Tibial nerve (tissue), 4 donors: Measurements from ENCODE around the gene GGT7. TPM values are rescaled to one million over a fixed set of nuclear protein-coding genes. Genes with fewer than 3 reads are reported as not detected.
A peak's percentile ranks its signal among the peaks of the same experiment; 100 is the strongest.

ENCODE experiments used
- DNase-seq, 2 donors: peaks; one replicate each; pipeline ENCODE4 v3.0.0-alpha.2; 2019; ENCODE audit warnings: low spot score in 2 of 2
- H3K27ac ChIP-seq, 4 donors: fragments of 200-600 bp; sonication (generic) in 3 of 4; one replicate each; pipeline ENCODE4 v1.5.1; 2017 to 2019; ENCODE audit warnings: mild to moderate bottlenecking in 1 of 4
- H3K27me3 ChIP-seq, 2 donors: fragments of 200-600 bp; sonication (generic) in 1 of 2; one replicate each; pipeline versions ENCODE4 v1.5.1 to v1.6.0; 2017 to 2019
- H3K36me3 ChIP-seq, 3 donors: fragments of 200-600 bp; sonication (generic); one replicate each; pipeline ENCODE4 v1.5.1; 2018 to 2019
- H3K4me1 ChIP-seq, 4 donors: fragments of 200-600 bp; sonication (generic) in 3 of 4; one replicate each; pipeline ENCODE4 v1.5.1; 2017 to 2019
- H3K4me3 ChIP-seq, 4 donors: fragments of 200-600 bp; sonication (generic) in 3 of 4; one replicate each; pipeline ENCODE4 v1.5.1; 2017 to 2019; ENCODE audit warnings: mild to moderate bottlenecking in 1 of 4, moderate library complexity in 1 of 4
- H3K9me3 ChIP-seq, 4 donors: fragments of 200-600 bp; sonication (generic) in 3 of 4; one replicate each; pipeline ENCODE4 v1.5.1; 2017 to 2019
- CTCF ChIP-seq, 5 experiments: fragments of 200-600 bp in 3 of 5; fragments of 450-650 bp in 2 of 5; sonication (generic) in 3 of 5; IDR thresholded peaks; one replicate each; pipeline ENCODE4 v1.5.1; 2016 to 2019; ENCODE audit warnings: antibody characterized with exemption in 5 of 5, mild to moderate bottlenecking in 3 of 5, moderate library complexity in 2 of 5
- EP300 ChIP-seq, 2 donors: sonication (generic); formaldehyde crosslinking; IDR thresholded peaks; one replicate each; pipeline ENCODE4 v1.6.1; 2017; ENCODE audit warnings: antibody characterized with exemption in 2 of 2, mild to moderate bottlenecking in 1 of 2
- POLR2A ChIP-seq, 2 donors: fragments of 450-650 bp; IDR thresholded peaks; one replicate each; pipeline ENCODE4 v1.6.1; 2017; ENCODE audit warnings: antibody characterized with exemption in 2 of 2, mild to moderate bottlenecking in 2 of 2, moderate library complexity in 2 of 2
- WGBS, 2 donors: methylation state at CpG; one replicate each; pipeline ENCODE4 v1.1.5; 2018; 5-methylcytosine and 5-hydroxymethylcytosine counted together
- total RNA-seq, 4 donors: library from RNA; depleted of rRNA; stranded (reverse); fragments of >200 nt; gene quantifications; one replicate each; pipeline ENCODE4 v1.1.0, GENCODE V29; 2016

Gene GGT7
- total RNA-seq, 4 donors from 2014 or later = 19.6 to 41.7 (median 28.4) TPM

GRCh38 chr20:34829191-34829590 lies 43.5 kb downstream of the GGT7 start:
- DNase-seq = no peak
- Histone ChIP-seq H3K36me3 (no peaks in the 10 kb centered on the region), H3K27me3 (no peaks in the 10 kb centered on the region), H3K9me3 (no peaks in the 10 kb centered on the region), H3K4me1 (peaks cover 0 to 12% (median 4%) of the 10 kb centered on the region in 4 donors), H3K4me3 (no peak overlapping the region), H3K27ac (no peak overlapping the region)
- TF ChIP-seq EP300 (IDR thresholded peaks at IDR 0.05) = no peak
- no peak for TF ChIP-seq CTCF (IDR thresholded peaks at IDR 0.05)
- no peak for TF ChIP-seq POLR2A (IDR thresholded peaks at IDR 0.05)
- WGBS, 2 donors = 69 to 70% methylated on average over 3 of the region's 3 CpGs

GRCh38 chr20:34825530-34826362 lies 46.9 kb downstream of the GGT7 start, which contains the start of gene NCOA6:
TSS of gene NCOA6 (minus strand) at chr20:34825651. CDS start at chr20:34782355, 43,296 bp downstream.
- Histone ChIP-seq H3K4me3 (peak within 1 kb of the TSS; percentile 82 to 97 (median 86)), H3K4me1 (peaks cover 0 to 44% (median 8%) of the 10 kb centered on the region in 4 donors), H3K27me3 (no peaks in the 10 kb centered on the region), H3K9me3 (no peaks in the 10 kb centered on the region), H3K27ac (peak within 1 kb of the TSS; percentile 69 to 95 (median 90)), H3K36me3 (no peaks in the 10 kb centered on the region)
- 30 to 36% methylated on average over 8 to 12 of the region's 52 CpGs for WGBS, 2 donors
- DNase-seq = peak; percentile 81 to 85
- TF ChIP-seq POLR2A (IDR thresholded peaks at IDR 0.05) (no peak), EP300 (IDR thresholded peaks at IDR 0.05) (peak in 1 of 2 donors; percentile 23), CTCF (IDR thresholded peaks at IDR 0.05) (no peak)

- no peak for TF ChIP-seq EP300 (IDR thresholded peaks at IDR 0.05)
- peak in 3 of 5 experiments; percentile 8 to 20 (median 13) for TF ChIP-seq CTCF (IDR thresholded peaks at IDR 0.05)
- TF ChIP-seq POLR2A (IDR thresholded peaks at IDR 0.05) = peak in 1 of 2 donors; percentile 32
- peak; percentile 15 to 18 for DNase-seq
- H3K9me3 ChIP-seq = no peaks in the 10 kb centered on the region
- peak overlapping the region; percentile 69 to 95 (median 90) for H3K27ac ChIP-seq
- WGBS, 2 donors = 2% methylated on average over 14 to 17 of the region's 68 CpGs
- no peaks in the 10 kb centered on the region for H3K36me3 ChIP-seq
- H3K27me3 ChIP-seq = no peaks in the 10 kb centered on the region
- H3K4me3 ChIP-seq = peak overlapping the region; percentile 82 to 97 (median 86)
- peaks cover 0 to 47% (median 10%) of the 10 kb centered on the region in 4 donors for H3K4me1 ChIP-seq
Observed at GRCh38 chr20:34824806-34825529, 47.7 kb downstream of the GGT7 start.

- 5 to 9% methylated on average over 2 of the region's 2 CpGs for WGBS, 2 donors
- Histone ChIP-seq H3K9me3 (no peaks in the 10 kb centered on the region), H3K4me1 (peaks cover 0 to 52% (median 10%) of the 10 kb centered on the region in 4 donors), H3K27me3 (no peaks in the 10 kb centered on the region), H3K27ac (peak overlapping the region; percentile 69 to 95 (median 90)), H3K4me3 (peak overlapping the region; percentile 82 to 97 (median 86)), H3K36me3 (no peaks in the 10 kb centered on the region)
- TF ChIP-seq EP300 (IDR thresholded peaks at IDR 0.05) (no peak), POLR2A (IDR thresholded peaks at IDR 0.05) (no peak), CTCF (IDR thresholded peaks at IDR 0.05) (no peak)
- peak; percentile 13 to 19 for DNase-seq
Observed at GRCh38 chr20:34824452-34824805, 48.2 kb downstream of the GGT7 start.
